Kidney glomerular epithelial cell (primary cell): ENCODE data around the gene GNAZ.
A peak's percentile ranks its signal among the peaks of the same experiment; 100 is the strongest.
"Not testable (repeated sequence)": the region's sequence is repeated elsewhere in the genome, so short reads cannot be mapped to it uniquely, and the experiment has no call there.

Source experiments
- DNase-seq: peaks from one replicate; lab custom pipeline; 2025; lab: John Stamatoyannopoulos, UW

The GNAZ gene

GRCh38 chr22:23136991-23137390, 66.7 kb downstream of the GNAZ start:
- not testable (repeated sequence) for DNase-seq

- DNase-seq: no peak
Observed at GRCh38 chr22:23137468-23137867, 67.1 kb downstream of the GNAZ start.

GRCh38 chr22:23137905-23138561, 67.7 kb downstream of the GNAZ start:
- no peak for DNase-seq

- DNase-seq: no peak
Observed at GRCh38 chr22:23138584-23139435, 68.5 kb downstream of the GNAZ start.

GRCh38 chr22:23140385-23140784, 70.1 kb downstream of the GNAZ start:
- no peak for DNase-seq

- DNase-seq: no peak
Observed at GRCh38 chr22:23142546-23143105, 72.3 kb downstream of the GNAZ start.

GRCh38 chr22:23143119-23143518, 72.8 kb downstream of the GNAZ start:
- no peak for DNase-seq

- no peak for DNase-seq
Observed at GRCh38 chr22:23144432-23144831, 74.1 kb downstream of the GNAZ start.

GRCh38 chr22:23144932-23145877, 74.9 kb downstream of the GNAZ start, which contains the start of gene RAB36:
RAB36 (plus strand) TSS chr22:23145477; CDS start chr22:23146617, 1,140 bp downstream.
- peak; percentile 99 for DNase-seq

- no peak for DNase-seq
Observed at GRCh38 chr22:23145878-23146470, 75.7 kb downstream of the GNAZ start.

GRCh38 chr22:23146478-23147205, 76.3 kb downstream of the GNAZ start:
- DNase-seq: no peak

GRCh38 chr22:23147617-23148387, 77.5 kb downstream of the GNAZ start:
- DNase-seq: no peak

- no peak for DNase-seq
Observed at GRCh38 chr22:23149743-23150238, 79.5 kb downstream of the GNAZ start.

- no peak for DNase-seq
Observed at GRCh38 chr22:23150762-23151161, 80.4 kb downstream of the GNAZ start.

- no peak for DNase-seq
Observed at GRCh38 chr22:23151827-23152226, 81.5 kb downstream of the GNAZ start.

GRCh38 chr22:23152238-23153114, 82.2 kb downstream of the GNAZ start:
- no peak for DNase-seq

GRCh38 chr22:23153994-23154393, 83.7 kb downstream of the GNAZ start:
- DNase-seq: no peak

GRCh38 chr22:23154461-23154860, 84.1 kb downstream of the GNAZ start:
- no peak for DNase-seq

- no peak for DNase-seq
Observed at GRCh38 chr22:23155143-23155542, 84.8 kb downstream of the GNAZ start.
